Measurements from ENCODE around the gene TMOD2. TPM values are rescaled to one million over a fixed set of nuclear protein-coding genes. Genes with fewer than 3 reads are reported as not detected.
"Not testable (repeated sequence)": the region's sequence is repeated elsewhere in the genome, so short reads cannot be mapped to it uniquely, and the experiment has no call there.

Gene TMOD2
- total RNA-seq, 1 experiment from 2014 or later, result 5.7 TPM

GRCh38 chr15:51783967-51784366, 32.6 kb downstream of the TMOD2 start:
- ChIA-PET POLR2A (no interaction called here), RAD21 (ENCODE audit: low non-redundant PET in 1 of 2, low total read pairs in 2 of 2, uncharacterized antibody in 2 of 2, unreplicated experiment in 2 of 2) (interaction anchor here in 1 of 2 experiments (0.6 kb wide), 1 partner anchor 133 kb away, joined by 3 read pairs; no protein-coding TSS in a partner anchor)

GRCh38 chr15:51787130-51787529, 35.7 kb downstream of the TMOD2 start:
- H3K79me2 ChIP-seq (ENCODE audit: insufficient read depth, low read length); H3K9ac ChIP-seq (ENCODE audit: low read length); intact Hi-C loops (cut with micrococcal nuclease); H4K20me1 ChIP-seq (ENCODE audit: insufficient read depth); POLR2A ChIA-PET; H3K27me3 ChIP-seq (ENCODE audit: insufficient read depth, low read length); H3K4me3 ChIP-seq (replicated peaks in 1 of 2; ENCODE audit: low read depth in 1 of 2, low read length in 2 of 2); H2AFZ ChIP-seq (ENCODE audit: low read depth, low read length, poor library complexity, severe bottlenecking); H3K27ac ChIP-seq (ENCODE audit: low read depth, low read length); H3K9me3 ChIP-seq (ENCODE audit: control insufficient read depth in 1 of 2, insufficient read depth in 1 of 2, low read depth in 1 of 2, low read length in 2 of 2); H3K36me3 ChIP-seq (ENCODE audit: control insufficient read depth in 1 of 2, insufficient read depth in 2 of 2, low read length in 2 of 2); BruUV-seq (replicated peaks); H3K9me2 ChIP-seq (ENCODE audit: insufficient read depth): not testable (repeated sequence)
- Histone ChIP-seq H3K4me1 (ENCODE audit: control insufficient read depth in 1 of 2, insufficient read depth in 2 of 2, low read length in 2 of 2) (peaks cover 0 to 12% of the 10 kb centered on the region in 2 experiments; a peak in 3 of 4 replicates), H3K4me2 (ENCODE audit: low read length) (peak overlapping the region; percentile 44)
- ATAC-seq (peak; percentile 74), DNase-seq (ENCODE audit: low read depth, low spot score) (peak; percentile 10)
- ChIA-PET CTCF (interaction anchor here (1.3 kb wide), 1 partner anchor 10 kb away, joined by 9 read pairs; no protein-coding TSS in a partner anchor), RAD21 (ENCODE audit: low non-redundant PET in 1 of 2, low total read pairs in 2 of 2, uncharacterized antibody in 2 of 2, unreplicated experiment in 2 of 2) (interaction anchor here in 1 of 2 experiments (1.3 kb wide), 1 partner anchor 64 kb away, joined by 3 read pairs; no protein-coding TSS in a partner anchor)

More at GRCh38 chr15:51783967-51784366, 32.6 kb downstream of the TMOD2 start:
- BruUV-seq (replicated peaks), result no TSS peak
- Histone ChIP-seq H3K4me3 (replicated peaks in 1 of 2; ENCODE audit: low read depth in 1 of 2, low read length in 2 of 2) (no peak overlapping the region), H3K4me1 (ENCODE audit: control insufficient read depth in 1 of 2, insufficient read depth in 2 of 2, low read length in 2 of 2) (peaks cover 0 to 12% of the 10 kb centered on the region in 2 experiments; a peak in 3 of 4 replicates), H3K9me3 (ENCODE audit: control insufficient read depth in 1 of 2, insufficient read depth in 1 of 2, low read depth in 1 of 2, low read length in 2 of 2) (peaks cover 0 to 6% of the 10 kb centered on the region in 2 experiments; a peak in 1 of 4 replicates), H4K20me1 (ENCODE audit: insufficient read depth) (no peaks in the 10 kb centered on the region), H3K27ac (ENCODE audit: low read depth, low read length) (no peak overlapping the region), H3K79me2 (ENCODE audit: insufficient read depth, low read length) (no peaks in the 10 kb centered on the region), H3K9ac (ENCODE audit: low read length) (no peak overlapping the region), H3K36me3 (ENCODE audit: control insufficient read depth in 1 of 2, insufficient read depth in 2 of 2, low read length in 2 of 2) (no peaks in the 10 kb centered on the region; a peak in 1 of 4 replicates), H2AFZ (ENCODE audit: low read depth, low read length, poor library complexity, severe bottlenecking) (no peak overlapping the region), H3K9me2 (ENCODE audit: insufficient read depth) (no peaks in the 10 kb centered on the region), H3K27me3 (ENCODE audit: insufficient read depth, low read length) (no peaks in the 10 kb centered on the region), H3K4me2 (ENCODE audit: low read length) (no peak overlapping the region)
- intact Hi-C loops (cut with micrococcal nuclease), result loop anchor here (5.0 kb wide), 1 partner anchor 293 kb away; no protein-coding TSS in a partner anchor
- no peak for DNase-seq (ENCODE audit: low read depth, low spot score)
- TF ChIP-seq CTCF (IDR thresholded peaks at IDR 0.05 in 2 of 3, conservative IDR thresholded peaks at IDR 0.05 in 1 of 3; ENCODE audit: borderline replicate concordance in 1 of 3, insufficient read depth in 1 of 3, low read depth in 2 of 3, low read length in 2 of 3) (no peak), TCF7L2 (IDR thresholded peaks at IDR 0.05; ENCODE audit: borderline replicate concordance, extremely low read depth, insufficient read depth, insufficient read length) (no peak), ZNF274 (IDR thresholded peaks at IDR 0.05; ENCODE audit: low read depth, low read length) (no peak), CBX3 (IDR thresholded peaks at IDR 0.05; ENCODE audit: low read depth) (no peak), RAD21 (IDR thresholded peaks at IDR 0.05; ENCODE audit: low read depth) (no peak), ZBTB33 (IDR thresholded peaks at IDR 0.05; ENCODE audit: extremely low read depth, insufficient replicate concordance, low read length) (no peak)
- CTCF ChIA-PET, result interaction anchor here (1.1 kb wide), 1 partner anchor 294 kb away, joined by 4 read pairs; no protein-coding TSS in a partner anchor
- ATAC-seq, result no peak

GRCh38 chr15:51792474-51792873, 41.1 kb downstream of the TMOD2 start:
- BruUV-seq (replicated peaks); H3K4me3 ChIP-seq (replicated peaks in 1 of 2; ENCODE audit: low read depth in 1 of 2, low read length in 2 of 2); H4K20me1 ChIP-seq (ENCODE audit: insufficient read depth); ATAC-seq; POLR2A ChIA-PET; intact Hi-C loops (cut with micrococcal nuclease); H3K4me1 ChIP-seq (ENCODE audit: control insufficient read depth in 1 of 2, insufficient read depth in 2 of 2, low read length in 2 of 2); H2AFZ ChIP-seq (ENCODE audit: low read depth, low read length, poor library complexity, severe bottlenecking); H3K27ac ChIP-seq (ENCODE audit: low read depth, low read length); RAD21 ChIA-PET (ENCODE audit: low non-redundant PET in 1 of 2, low total read pairs in 2 of 2, uncharacterized antibody in 2 of 2, unreplicated experiment in 2 of 2); DNase-seq (ENCODE audit: low read depth, low spot score); H3K4me2 ChIP-seq (ENCODE audit: low read length); H3K36me3 ChIP-seq (ENCODE audit: control insufficient read depth in 1 of 2, insufficient read depth in 2 of 2, low read length in 2 of 2); CTCF ChIA-PET; H3K9ac ChIP-seq (ENCODE audit: low read length); H3K9me2 ChIP-seq (ENCODE audit: insufficient read depth); H3K79me2 ChIP-seq (ENCODE audit: insufficient read depth, low read length); H3K9me3 ChIP-seq (ENCODE audit: control insufficient read depth in 1 of 2, insufficient read depth in 1 of 2, low read depth in 1 of 2, low read length in 2 of 2); H3K27me3 ChIP-seq (ENCODE audit: insufficient read depth, low read length): not testable (repeated sequence)
